A549 (cell line): ENCODE results near the gene CHMP6. TPM values are rescaled to one million over a fixed set of nuclear protein-coding genes. Genes with fewer than 3 reads are reported as not detected.
A peak's percentile ranks its signal among the peaks of the same experiment; 100 is the strongest.

Source experiments
- ATAC-seq, 2 experiments: fragments of 200-7000 bp in 1 of 2; fragments of >200 bp in 1 of 2; cut with Nextera tagmentation in 1 of 2; cut with Tn5 transposase in 1 of 2; 3 replicates each; pipeline versions ENCODE4 v1.8.0 to v1.9.1; 2018 to 2020; ENCODE audit warnings: mild to moderate bottlenecking in 1 of 2, moderate library complexity in 1 of 2
- CTCF ChIA-PET: fragments of 300-600 bp; sonication (Branson Sonifier 250); formaldehyde crosslinking; extraction: SDS; loops from one replicate; lab custom pipeline; 2021; ENCODE audit warnings: antibody characterized with exemption, inconsistent platforms; lab: Yijun Ruan, JAX
- POLR2A ChIA-PET: fragments of 350-600 bp; formaldehyde crosslinking; extraction: SDS; loops from one replicate; lab custom pipeline; 2021; ENCODE audit warnings: antibody characterized with exemption, inconsistent platforms; lab: Yijun Ruan, JAX
- DNase-seq, 2 experiments: peaks; one replicate each; pipeline versions ENCODE4 v3.0.0 to v3.0.0-alpha.2; 2011 to 2016; ENCODE audit warnings: low read depth in 1 of 2, low spot score in 1 of 2
- FAIRE-seq: peaks from 2 replicates; lab custom pipeline; 2011; peaks lifted over from hg19 to GRCh38; lab: Jason Lieb, UNC
- H3K27ac ChIP-seq, 2 experiments: fragments of >200 bp; sonication (Bioruptor Twin); formaldehyde crosslinking; 3 replicates each; pipeline ENCODE4 v1.5.1; 2016 to 2017
- H3K4me1 ChIP-seq: fragments of >200 bp; sonication (Bioruptor Twin); formaldehyde crosslinking; 3 replicates; pipeline ENCODE4 v1.6.1; 2016
- H3K4me2 ChIP-seq: fragments of >200 bp; sonication (Bioruptor Twin); formaldehyde crosslinking; 3 replicates; pipeline ENCODE4 v1.6.1; 2016
- H3K4me3 ChIP-seq: fragments of >200 bp; sonication (Bioruptor Twin); formaldehyde crosslinking; 3 replicates; pipeline ENCODE4 v1.5.1; 2016
- H3K9me3 ChIP-seq: fragments of >200 bp; sonication (Bioruptor Twin); formaldehyde crosslinking; 3 replicates; pipeline ENCODE4 v1.6.1; 2016
- CEBPB ChIP-seq, 2 experiments: fragments of >200 bp in 1 of 2; sonication (Bioruptor Twin) in 1 of 2; formaldehyde crosslinking in 1 of 2; IDR thresholded peaks; 2 replicates each; pipeline ENCODE4 v1.6.1; 2012 to 2016
- CTCF ChIP-seq: fragments of >200 bp; sonication (Bioruptor Twin); formaldehyde crosslinking; IDR thresholded peaks from 3 replicates; pipeline ENCODE4 v1.5.1; 2016
- EHMT2 ChIP-seq: fragments of 200-600 bp; sonication (generic); IDR thresholded peaks from 2 replicates; pipeline ENCODE4 v1.6.1; 2016; ENCODE audit warnings: antibody characterized with exemption, low read depth, mild to moderate bottlenecking, moderate library complexity
- EP300 ChIP-seq, 2 experiments: fragments of >200 bp; sonication (Bioruptor Twin); formaldehyde crosslinking; IDR thresholded peaks; 2 replicates in 1 of 2; 3 replicates in 1 of 2; pipeline ENCODE4 v1.6.1; 2016 to 2017
- FOSB ChIP-seq: fragments of 250-450 bp; sonication (Bioruptor Pico); IDR thresholded peaks from 2 replicates; pipeline ENCODE4 v1.5.0; 2020; ENCODE audit warnings: mild to moderate bottlenecking, moderate library complexity
- GATA3 ChIP-seq: IDR thresholded peaks from 2 replicates; pipeline ENCODE4 v1.6.1; 2012; ENCODE audit warnings: borderline replicate concordance
- HEYL ChIP-seq: fragments of 250-450 bp; sonication (Bioruptor Pico); IDR thresholded peaks from 2 replicates; pipeline ENCODE4 v1.8.0; 2021; ENCODE audit warnings: mild to moderate bottlenecking, moderate library complexity
- HOXB13 ChIP-seq: fragments of 250-450 bp; sonication (Bioruptor Pico); IDR thresholded peaks from 2 replicates; pipeline ENCODE4 v1.5.0; 2020; ENCODE audit warnings: low read depth, mild to moderate bottlenecking, moderate library complexity
- HOXB5 ChIP-seq: fragments of 250-450 bp; sonication (Bioruptor Pico); IDR thresholded peaks from 2 replicates; pipeline ENCODE4 v1.5.0; 2020; ENCODE audit warnings: mild to moderate bottlenecking, moderate library complexity
- JUN ChIP-seq, 2 experiments: fragments of >200 bp; sonication (Bioruptor Twin); formaldehyde crosslinking; IDR thresholded peaks; 2 replicates in 1 of 2; 3 replicates in 1 of 2; pipeline ENCODE4 v1.6.1; 2016 to 2017
- KDM5A ChIP-seq: fragments of 200-600 bp; sonication (generic); IDR thresholded peaks from 2 replicates; pipeline ENCODE4 v1.6.1; 2016; ENCODE audit warnings: antibody characterized with exemption, mild to moderate bottlenecking
- NPAS2 ChIP-seq: fragments of 250-450 bp; sonication (Bioruptor Pico); IDR thresholded peaks from 2 replicates; pipeline ENCODE4 v1.8.0; 2022; ENCODE audit warnings: mild to moderate bottlenecking, moderate library complexity, borderline replicate concordance
- PHF8 ChIP-seq: fragments of 200-600 bp; sonication (generic); IDR thresholded peaks from 2 replicates; pipeline ENCODE4 v1.6.1; 2016; ENCODE audit warnings: low read depth, mild to moderate bottlenecking, antibody characterized with exemption, moderate library complexity, borderline replicate concordance
- RAD21 ChIP-seq, 2 experiments: fragments of >200 bp in 1 of 2; sonication (Bioruptor Twin) in 1 of 2; formaldehyde crosslinking in 1 of 2; IDR thresholded peaks in 1 of 2; conservative IDR thresholded peaks in 1 of 2; 2 replicates in 1 of 2; 3 replicates in 1 of 2; pipeline ENCODE4 v1.6.1; 2012 to 2018; ENCODE audit warnings: inconsistent platforms in 1 of 2
- RARB ChIP-seq: fragments of 250-450 bp; sonication (Bioruptor Pico); IDR thresholded peaks from 2 replicates; pipeline ENCODE4 v1.8.0; 2021; ENCODE audit warnings: mild to moderate bottlenecking, moderate library complexity
- REST ChIP-seq: fragments of 200-600 bp; sonication (generic); IDR thresholded peaks from 2 replicates; pipeline ENCODE4 v1.6.1; 2016; ENCODE audit warnings: antibody characterized with exemption, mild to moderate bottlenecking, moderate library complexity
- RNF2 ChIP-seq: fragments of 200-600 bp; sonication (generic); IDR thresholded peaks from 2 replicates; pipeline ENCODE4 v1.6.1; 2016; ENCODE audit warnings: low read depth, mild to moderate bottlenecking, antibody characterized with exemption, moderate library complexity, borderline replicate concordance
- SMC3 ChIP-seq: fragments of >200 bp; sonication (Bioruptor Twin); formaldehyde crosslinking; IDR thresholded peaks from 3 replicates; pipeline ENCODE4 v1.6.1; 2018; ENCODE audit warnings: inconsistent platforms
- SREBF2 ChIP-seq: fragments of 450-650 bp; IDR thresholded peaks from 2 replicates; pipeline ENCODE4 v1.6.1; 2014; ENCODE audit warnings: mild to moderate bottlenecking, moderate library complexity
- TFCP2L1 ChIP-seq: fragments of 250-450 bp; sonication (Bioruptor Pico); IDR thresholded peaks from 2 replicates; pipeline ENCODE4 v1.5.0; 2021; ENCODE audit warnings: mild to moderate bottlenecking
- ZC3H11A ChIP-seq: fragments of 450-650 bp; IDR thresholded peaks from 2 replicates; pipeline ENCODE4 v1.6.1; 2014; ENCODE audit warnings: antibody characterized with exemption, mild to moderate bottlenecking
- ZNF302 ChIP-seq: fragments of 250-450 bp; sonication (Bioruptor Pico); IDR thresholded peaks from 2 replicates; pipeline ENCODE4 v1.9.0; 2021; ENCODE audit warnings: inconsistent platforms, mild to moderate bottlenecking, moderate library complexity
- WGBS: methylation state at CpG from one replicate; pipeline ENCODE4 v1.1.6; 2017; ENCODE audit errors: missing lambda C conversion rate; 5-methylcytosine and 5-hydroxymethylcytosine counted together
- polyA plus RNA-seq, 4 experiments: library from polyadenylated mRNA; depleted of rRNA in 3 of 4; stranded (reverse); fragments of >200 nt; fragmentation: RNase III in 1 of 4; extraction: RNeasy Plus Mini Kit Qiagen cat#74134 plus additional on column Dnase treatment in 1 of 4; gene quantifications; 2 replicates in 3 of 4; 3 replicates in 1 of 4; pipeline ENCODE4 v1.2.3, GENCODE V29; 2011 to 2017
- TF ChIP-seq, protein P1 (sequence below): IDR thresholded peaks from 2 replicates; pipeline ENCODE4 v1.6.1; 2012; ENCODE audit warnings: low read depth, borderline replicate concordance
- TF ChIP-seq, protein P2 (sequence below): IDR thresholded peaks from 2 replicates; pipeline ENCODE4 v1.6.1; 2012
- TF ChIP-seq, protein P3 (sequence below): fragments of >200 bp; sonication (Bioruptor Twin); formaldehyde crosslinking; IDR thresholded peaks from 3 replicates; pipeline ENCODE4 v1.6.1; 2016

Gene CHMP6
- polyA plus RNA-seq, 2 of the 4 experiments (the other 2 are of a cell fraction): 28.9 to 30.8 TPM

DNA sequence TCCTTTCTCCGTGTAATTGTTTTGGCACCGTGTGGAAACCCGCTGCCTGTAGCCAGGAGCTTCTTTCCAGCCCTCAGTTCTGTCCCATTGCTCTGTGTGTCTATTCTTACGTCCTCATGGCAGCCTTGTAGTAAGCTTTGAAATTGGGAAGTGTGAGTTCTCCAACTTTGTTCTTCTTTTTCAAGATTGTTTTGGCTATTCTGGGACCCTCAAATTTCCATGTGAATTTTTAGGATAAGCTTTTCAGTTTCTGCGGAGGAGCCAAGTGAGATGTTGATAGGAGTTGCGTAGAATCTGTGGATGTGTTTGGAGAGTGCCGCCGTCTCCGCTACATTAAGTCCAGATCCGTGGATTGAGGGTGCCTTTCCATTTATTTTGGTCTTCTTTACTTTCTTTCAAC, 15.2 kb downstream of the CHMP6 start:
- ChIA-PET CTCF (interaction anchor here (0.9 to 4.3 kb wide), 5 partner anchors 8 to 580 kb away, joined by 3 to 32 read pairs (median 4); no protein-coding TSS in a partner anchor), POLR2A (no interaction called here)

DNA sequence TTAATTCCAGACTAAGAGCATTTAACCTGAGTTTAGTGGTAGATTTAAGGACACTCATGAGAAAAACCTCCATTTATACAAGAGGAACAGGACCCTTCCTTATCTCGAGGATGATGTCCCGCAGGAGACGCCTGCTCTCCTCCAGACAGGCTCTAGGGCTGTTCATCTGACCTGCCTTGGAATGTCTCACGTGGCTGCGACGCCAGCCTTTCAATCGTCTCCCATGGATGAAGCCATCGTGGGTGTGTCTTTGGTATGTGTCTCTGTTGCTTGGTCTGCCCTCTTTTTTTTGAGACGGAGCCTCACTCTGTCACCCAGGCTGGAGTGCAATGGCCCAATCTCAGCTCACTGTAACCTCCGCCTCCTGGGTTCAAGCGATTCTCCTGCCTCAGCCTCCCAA, 16.5 kb downstream of the CHMP6 start:
- DNase-seq (no peak), ATAC-seq (peak; percentile 28 to 49; a peak in 3 of 6 replicates)
- Histone ChIP-seq H3K4me1 (peaks cover 12% of the 10 kb centered on the region), H3K27ac (no peak overlapping the region), H3K9me3 (no peaks in the 10 kb centered on the region)
- CTCF ChIA-PET: interaction anchor here (1.4 to 4.3 kb wide), 4 partner anchors 10 to 94 kb away, joined by 4 to 32 read pairs (median 6); no protein-coding TSS in a partner anchor
- POLR2A ChIA-PET: no interaction called here
- TF ChIP-seq, protein P1, sequence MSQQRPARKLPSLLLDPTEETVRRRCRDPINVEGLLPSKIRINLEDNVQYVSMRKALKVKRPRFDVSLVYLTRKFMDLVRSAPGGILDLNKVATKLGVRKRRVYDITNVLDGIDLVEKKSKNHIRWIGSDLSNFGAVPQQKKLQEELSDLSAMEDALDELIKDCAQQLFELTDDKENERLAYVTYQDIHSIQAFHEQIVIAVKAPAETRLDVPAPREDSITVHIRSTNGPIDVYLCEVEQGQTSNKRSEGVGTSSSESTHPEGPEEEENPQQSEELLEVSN: no peak
- no peak for TF ChIP-seq RARB (CRISPR knock-in tag)
- TF ChIP-seq TFCP2L1 (CRISPR knock-in tag): no peak
- no peak for TF ChIP-seq ZC3H11A
- TF ChIP-seq EHMT2: no peak
- TF ChIP-seq, all 56 proteins: peak for 0
- Histone ChIP-seq H3K4me2 (no peak overlapping the region), H3K4me3 (no peak overlapping the region)
- 38% methylated on average over 11 of the region's 11 CpGs for WGBS
- FAIRE-seq: no peak

More for the DNA sequence above, 15.2 kb downstream of the CHMP6 start:
- no peak overlapping the region for H3K27ac ChIP-seq
- no peak overlapping the region for H3K4me3 ChIP-seq
- no peak for FAIRE-seq
- TF ChIP-seq CEBPB (IDR thresholded peaks at IDR 0.05) (no peak), EP300 (IDR thresholded peaks at IDR 0.05) (no peak), KDM5A (no peak), REST (no peak), JUN (IDR thresholded peaks at IDR 0.05) (no peak), SREBF2 (no peak), FOSB (no peak), RAD21 (conservative IDR thresholded peaks at IDR 0.05 in 1 of 2, IDR thresholded peaks at IDR 0.05 in 1 of 2) (no peak), SMC3 (no peak), HEYL (CRISPR knock-in tag) (no peak), ZC3H11A (no peak), PHF8 (no peak)
- TF ChIP-seq, protein P2, sequence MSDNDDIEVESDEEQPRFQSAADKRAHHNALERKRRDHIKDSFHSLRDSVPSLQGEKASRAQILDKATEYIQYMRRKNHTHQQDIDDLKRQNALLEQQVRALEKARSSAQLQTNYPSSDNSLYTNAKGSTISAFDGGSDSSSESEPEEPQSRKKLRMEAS: no peak
- TF ChIP-seq, all 56 proteins: peak for 0
- no peak for ATAC-seq
- no peak overlapping the region for H3K4me2 ChIP-seq
- no peaks in the 10 kb centered on the region for H3K9me3 ChIP-seq
- no peak for DNase-seq
- H3K4me1 ChIP-seq: peaks cover 20% of the 10 kb centered on the region
- 58% methylated on average over 10 of the region's 10 CpGs for WGBS

DNA sequence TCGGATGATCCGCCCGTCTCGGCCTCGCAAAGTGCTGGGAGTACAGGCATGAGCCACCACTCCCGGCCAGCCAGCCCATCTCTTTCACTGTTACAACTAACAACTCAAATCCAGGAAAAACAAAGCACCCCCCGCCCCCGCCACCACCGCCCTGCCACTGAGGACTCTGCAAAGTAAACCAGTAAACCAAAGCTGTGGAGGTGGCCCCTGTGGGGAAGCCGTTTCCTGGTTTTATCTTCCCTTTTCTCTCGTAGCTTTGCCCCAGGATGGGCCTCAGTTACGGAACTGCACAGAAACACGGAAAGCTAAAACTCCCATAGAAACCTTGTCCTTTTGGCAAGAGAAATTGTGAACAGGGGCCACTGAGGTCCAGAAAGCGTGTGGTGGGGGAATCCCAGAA, 17.5 kb downstream of the CHMP6 start:
- ATAC-seq: no peak
- ChIA-PET CTCF (interaction anchor here (1.1 to 7.2 kb wide), 5 partner anchors 9 to 89 kb away, joined by 3 to 51 read pairs (median 5); no protein-coding TSS in a partner anchor), POLR2A (no interaction called here)
- 78% methylated on average over 14 of the region's 14 CpGs for WGBS
- no peaks in the 10 kb centered on the region for H3K9me3 ChIP-seq
- H3K4me3 ChIP-seq: no peak overlapping the region
- H3K4me2 ChIP-seq: no peak overlapping the region
- no peak overlapping the region for H3K27ac ChIP-seq
- peaks cover 5% of the 10 kb centered on the region; the same call in 2 of the 3 replicates for H3K4me1 ChIP-seq
- no peak for FAIRE-seq
- TF ChIP-seq HOXB13 (CRISPR knock-in tag): no peak
- no peak for TF ChIP-seq RNF2
- TF ChIP-seq RARB (CRISPR knock-in tag): no peak
- TF ChIP-seq CTCF: no peak
- no peak for TF ChIP-seq GATA3
- no peak for TF ChIP-seq HOXB5
- no peak for TF ChIP-seq ZNF302 (CRISPR knock-in tag)
- no peak for TF ChIP-seq NPAS2
- TF ChIP-seq, protein P3, sequence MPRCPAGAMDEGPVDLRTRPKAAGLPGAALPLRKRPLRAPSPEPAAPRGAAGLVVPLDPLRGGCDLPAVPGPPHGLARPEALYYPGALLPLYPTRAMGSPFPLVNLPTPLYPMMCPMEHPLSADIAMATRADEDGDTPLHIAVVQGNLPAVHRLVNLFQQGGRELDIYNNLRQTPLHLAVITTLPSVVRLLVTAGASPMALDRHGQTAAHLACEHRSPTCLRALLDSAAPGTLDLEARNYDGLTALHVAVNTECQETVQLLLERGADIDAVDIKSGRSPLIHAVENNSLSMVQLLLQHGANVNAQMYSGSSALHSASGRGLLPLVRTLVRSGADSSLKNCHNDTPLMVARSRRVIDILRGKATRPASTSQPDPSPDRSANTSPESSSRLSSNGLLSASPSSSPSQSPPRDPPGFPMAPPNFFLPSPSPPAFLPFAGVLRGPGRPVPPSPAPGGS: no peak
- TF ChIP-seq, all 56 proteins: peak for 0
- DNase-seq: no peak
